HepG2 (cell line): ENCODE results near the gene CLDN11. TPM values are rescaled to one million over a fixed set of nuclear protein-coding genes. Genes with fewer than 3 reads are reported as not detected.
A peak's percentile ranks its signal among the peaks of the same experiment; 100 is the strongest.

Experiments used
- ATF3 ChIP-seq: sonication (generic); formaldehyde crosslinking; IDR thresholded peaks from 2 replicates; pipeline ENCODE4 v1.4.0; 2020; ENCODE audit warnings: missing genetic modification reagents
- CSRNP1 ChIP-seq: sonication (generic); formaldehyde crosslinking; IDR thresholded peaks from 2 replicates; pipeline ENCODE4 v1.8.1; 2023; ENCODE audit warnings: mild to moderate bottlenecking, missing genetic modification reagents
- DR1 ChIP-seq: sonication (generic); formaldehyde crosslinking; IDR thresholded peaks from 2 replicates; pipeline ENCODE4 v1.8.0; 2021; ENCODE audit warnings: mild to moderate bottlenecking, missing genetic modification reagents, inconsistent platforms
- GZF1 ChIP-seq: sonication (generic); formaldehyde crosslinking; IDR thresholded peaks from 2 replicates; pipeline ENCODE4 v1.5.1; 2020; ENCODE audit warnings: mild to moderate bottlenecking, missing genetic modification reagents
- HIVEP1 ChIP-seq: sonication (generic); formaldehyde crosslinking; IDR thresholded peaks from 2 replicates; pipeline ENCODE4 v1.4.0; 2020; ENCODE audit warnings: mild to moderate bottlenecking, missing genetic modification reagents
- HOXA3 ChIP-seq: sonication (generic); formaldehyde crosslinking; IDR thresholded peaks from 2 replicates; pipeline ENCODE4 v1.5.0; 2020; ENCODE audit warnings: missing genetic modification reagents
- KAT7 ChIP-seq: IDR thresholded peaks from 2 replicates; pipeline ENCODE4 v1.6.1; 2018; ENCODE audit warnings: borderline replicate concordance, missing compliant biosample characterization
- KLF15 ChIP-seq: sonication (generic); formaldehyde crosslinking; IDR thresholded peaks from 2 replicates; pipeline ENCODE4 v1.8.1; 2023; ENCODE audit warnings: borderline replicate concordance, mild to moderate bottlenecking, inconsistent platforms, missing genetic modification reagents, mixed read lengths
- MBD4 ChIP-seq: IDR thresholded peaks from 2 replicates; pipeline ENCODE4 v1.6.1; 2012; ENCODE audit warnings: low read length, inconsistent platforms, borderline replicate concordance
- MXI1 ChIP-seq: IDR thresholded peaks from 3 replicates; pipeline ENCODE4 v1.6.1; 2012; ENCODE audit warnings: low read depth, low read length, inconsistent platforms, borderline replicate concordance
- ONECUT2 ChIP-seq: sonication (generic); formaldehyde crosslinking; IDR thresholded peaks from 2 replicates; pipeline ENCODE4 v1.4.0; 2020; ENCODE audit warnings: missing genetic modification reagents
- RARG ChIP-seq: sonication (generic); formaldehyde crosslinking; IDR thresholded peaks from 2 replicates; pipeline ENCODE4 v1.4.0; 2020; ENCODE audit warnings: low read depth, mild to moderate bottlenecking, missing genetic modification reagents
- RNF219 ChIP-seq: sonication (generic); formaldehyde crosslinking; IDR thresholded peaks from 2 replicates; pipeline ENCODE4 v1.5.0; 2020; ENCODE audit warnings: mild to moderate bottlenecking, missing genetic modification reagents
- SKI ChIP-seq: fragments of 450-650 bp; IDR thresholded peaks from one replicate; pipeline ENCODE4 v1.6.1; 2018; ENCODE audit warnings: mild to moderate bottlenecking; ENCODE audit not compliant: partially characterized antibody
- SMAD1 ChIP-seq: sonication (generic); formaldehyde crosslinking; IDR thresholded peaks from 2 replicates; pipeline ENCODE4 v1.4.0; 2020; ENCODE audit warnings: missing genetic modification reagents, low read depth, mild to moderate bottlenecking, borderline replicate concordance
- SMC3 ChIP-seq: IDR thresholded peaks from 2 replicates; pipeline ENCODE4 v1.6.1; 2011; ENCODE audit warnings: low read length, improper control_type of control experiment
- TAF1 ChIP-seq: sonication (generic); formaldehyde crosslinking; IDR thresholded peaks from 2 replicates; pipeline ENCODE4 v1.4.0; 2020; ENCODE audit warnings: missing genetic modification reagents
- TOPORS ChIP-seq: sonication (generic); formaldehyde crosslinking; IDR thresholded peaks from 2 replicates; pipeline ENCODE4 v1.8.0; 2023; ENCODE audit warnings: mild to moderate bottlenecking, missing genetic modification reagents
- ZFP82 ChIP-seq: sonication (generic); formaldehyde crosslinking; IDR thresholded peaks from 2 replicates; pipeline ENCODE4 v1.5.1; 2020; ENCODE audit warnings: mild to moderate bottlenecking, missing genetic modification reagents, borderline replicate concordance
- ZNF253 ChIP-seq: sonication (generic); formaldehyde crosslinking; IDR thresholded peaks from 2 replicates; pipeline ENCODE4 v1.8.0; 2022; ENCODE audit warnings: mild to moderate bottlenecking, missing genetic modification reagents, borderline replicate concordance
- ZNF580 ChIP-seq: IDR thresholded peaks from 2 replicates; pipeline ENCODE4 v1.6.1; 2016; ENCODE audit warnings: low read depth, borderline replicate concordance
- ZNF746 ChIP-seq: sonication (generic); formaldehyde crosslinking; IDR thresholded peaks from 2 replicates; pipeline ENCODE4 v1.8.0; 2022; ENCODE audit warnings: mild to moderate bottlenecking, missing genetic modification reagents
- ZNF839 ChIP-seq: sonication (generic); formaldehyde crosslinking; IDR thresholded peaks from 2 replicates; pipeline ENCODE4 v1.4.0; 2020; ENCODE audit warnings: missing genetic modification reagents, mild to moderate bottlenecking, borderline replicate concordance
- ZNF879 ChIP-seq: sonication (generic); formaldehyde crosslinking; IDR thresholded peaks from 2 replicates; pipeline ENCODE4 v1.8.1; 2023; ENCODE audit warnings: missing genetic modification reagents
- polyA plus RNA-seq, 8 experiments: library from polyadenylated mRNA; depleted of rRNA in 3 of 8; stranded (reverse) in 7 of 8; unstranded in 1 of 8; fragments of >200 nt; fragmentation: Illumina TruSeq in 4 of 8; extraction: Trizol in 4 of 8; gene quantifications; 2 replicates each; pipeline versions ENCODE4 v1.2.1 to v1.2.3, GENCODE V29; 2011 to 2016; ENCODE audit warnings: low read depth in 4 of 8, missing spikeins in 1 of 8, mixed read lengths in 1 of 8; ENCODE audit not compliant: insufficient read depth in 1 of 8
- total RNA-seq, 5 experiments: library from RNA; depleted of rRNA; stranded (reverse); fragments of >200 nt; fragmentation: Illumina TruSeq; extraction: Trizol; gene quantifications; 2 replicates each; pipeline ENCODE4 v1.2.3, GENCODE V29; 2016; ENCODE audit warnings: low read depth in 1 of 5

The CLDN11 gene
- total and polyA plus RNA-seq, 2 of the 13 experiments (the other 11 are each of a cell fraction or from before 2014, with no cell fraction given), result 4.2 to 4.9 TPM

- TF ChIP-seq DR1 (CRISPR knock-in tag) (0 out of 2 replicates have a peak, but pooled peaks have one; percentile 53), ZNF580 (CRISPR knock-in tag) (no peak), HIVEP1 (CRISPR knock-in tag) (0 out of 2 replicates have a peak, but pooled peaks have one; percentile 51), ZNF253 (no peak), SMAD1 (CRISPR knock-in tag) (no peak), GZF1 (0 out of 2 replicates have a peak, but pooled peaks have one; percentile 55), MXI1 (peak; percentile 18; the same call in 1 of the 3 replicates), MBD4 (no peak; the same call in 1 of the 2 replicates), TOPORS (CRISPR knock-in tag) (no peak), ZNF839 (CRISPR knock-in tag) (no peak), KLF15 (CRISPR knock-in tag) (no peak), SKI (no peak), HOXA3 (CRISPR knock-in tag) (peak; percentile 68; the same call in 1 of the 2 replicates), RARG (CRISPR knock-in tag) (no peak), CSRNP1 (CRISPR knock-in tag) (peak; percentile 75), ZNF746 (0 out of 2 replicates have a peak, but pooled peaks have one; percentile 53), RNF219 (CRISPR knock-in tag) (no peak), ATF3 (CRISPR knock-in tag) (no peak), KAT7 (0 out of 2 replicates have a peak, but pooled peaks have one; percentile 53), SMC3 (no peak), ZFP82 (CRISPR knock-in tag) (no peak), ZNF879 (CRISPR knock-in tag) (no peak), TAF1 (CRISPR knock-in tag) (peak; percentile 76), ONECUT2 (CRISPR knock-in tag) (no peak)
Measured at GRCh38 chr3:170425491-170426239, 7.0 kb downstream of the CLDN11 start (continued).
